GM12878 (cell line): ENCODE data around the gene TMEM175. TPM values are rescaled to one million over a fixed set of nuclear protein-coding genes. Genes with fewer than 3 reads are reported as not detected.
A peak's percentile ranks its signal among the peaks of the same experiment; 100 is the strongest.

Source experiments
- ATAC-seq: fragments of 200-7000 bp; cut with Tn5 transposase; 3 replicates; pipeline ENCODE4 v1.9.1; 2020; ENCODE audit warnings: mild to moderate bottlenecking, moderate library complexity
- BruUV-seq: library from RNA; stranded (reverse); fragments of 400-500 nt; replicated peaks from 2 replicates; lab custom pipeline; 2021; lab: Mats Ljungman, UMichigan
- CTCF ChIA-PET: fragments of 300-600 bp; sonication (Branson Sonifier 250); formaldehyde crosslinking; extraction: SDS; loops from one replicate; lab custom pipeline; 2021; ENCODE audit warnings: inconsistent platforms; lab: Yijun Ruan, JAX
- POLR2A ChIA-PET: fragments of 350-600 bp; formaldehyde crosslinking; extraction: SDS; loops from one replicate; lab custom pipeline; 2021; ENCODE audit warnings: inconsistent platforms; lab: Charles Lee
- RAD21 ChIA-PET: fragments of 300-600 bp; sonication (Branson Sonifier 250); formaldehyde crosslinking; loops from one replicate; lab custom pipeline; 2023; ENCODE audit warnings: antibody characterized with exemption; ENCODE audit not compliant: unreplicated experiment; lab: Charles Lee
- SMC1A ChIA-PET: fragments of 300-600 bp; sonication (Branson Sonifier 250); formaldehyde crosslinking; loops from one replicate; lab custom pipeline; 2023; ENCODE audit not compliant: unreplicated experiment, uncharacterized antibody; lab: Charles Lee
- DNase-seq: peaks from one replicate; pipeline ENCODE4 v3.0.0-alpha.2; 2011; ENCODE audit warnings: low read depth, low spot score
- FAIRE-seq: peaks from 3 replicates; lab custom pipeline; 2011; peaks lifted over from hg19 to GRCh38; lab: Jason Lieb, UNC
- H2AFZ ChIP-seq: 2 replicates; pipeline ENCODE4 v1.6.0; 2011; ENCODE audit warnings: low read depth, low read length, control low read depth; ENCODE audit not compliant: control insufficient read depth
- H3K27ac ChIP-seq: 2 replicates; pipeline ENCODE4 v1.5.1; 2011; ENCODE audit warnings: control low read depth; ENCODE audit not compliant: control insufficient read depth, insufficient read depth
- H3K27me3 ChIP-seq, 2 experiments: replicated peaks in 1 of 2; 2 replicates each; pipeline versions ENCODE4 v1.6.0 to v1.6.1; 2011; ENCODE audit warnings: low read length in 1 of 2; ENCODE audit not compliant: control insufficient read depth in 2 of 2, insufficient read depth in 2 of 2
- H3K36me3 ChIP-seq, 2 experiments: 2 replicates each; pipeline ENCODE4 v1.5.1; 2011; ENCODE audit warnings: low read length in 1 of 2; ENCODE audit not compliant: control insufficient read depth in 2 of 2, insufficient read depth in 2 of 2
- H3K4me1 ChIP-seq: 2 replicates; pipeline ENCODE4 v1.6.1; 2011; ENCODE audit warnings: mild to moderate bottlenecking, low read length, moderate library complexity, mixed read lengths; ENCODE audit not compliant: control insufficient read depth, insufficient read depth
- H3K4me2 ChIP-seq: 2 replicates; pipeline ENCODE4 v1.6.0; 2011; ENCODE audit warnings: control low read depth; ENCODE audit not compliant: control insufficient read depth, insufficient read depth
- H3K4me3 ChIP-seq: fragments of 200-600 bp; sonication (generic); 2 replicates; pipeline ENCODE4 v1.5.1; 2016
- H3K79me2 ChIP-seq: 2 replicates; pipeline ENCODE4 v1.6.0; 2011; ENCODE audit warnings: low read length; ENCODE audit not compliant: control insufficient read depth, insufficient read depth
- H3K9ac ChIP-seq: 2 replicates; pipeline ENCODE4 v1.8.0; 2011; ENCODE audit warnings: low read length, control low read depth, mixed read lengths; ENCODE audit not compliant: control insufficient read depth, insufficient read depth
- H3K9me3 ChIP-seq: replicated peaks from 3 replicates; pipeline ENCODE4 v1.5.1; 2011; ENCODE audit warnings: mild to moderate bottlenecking, low read length; ENCODE audit not compliant: control insufficient read depth, insufficient read depth
- H4K20me1 ChIP-seq: 2 replicates; pipeline ENCODE4 v1.6.0; 2011; ENCODE audit not compliant: control insufficient read depth, insufficient read depth
- CREM ChIP-seq: IDR thresholded peaks from 2 replicates; pipeline ENCODE4 v1.6.1; 2014; ENCODE audit warnings: antibody characterized with exemption, low read depth
- POLR2A ChIP-seq: IDR thresholded peaks from 2 replicates; pipeline ENCODE4 v1.6.1; 2011; ENCODE audit warnings: low read depth, mild to moderate bottlenecking, low read length
- ZNF217 ChIP-seq: fragments of 450-650 bp; IDR thresholded peaks from 2 replicates; pipeline ENCODE4 v1.6.1; 2017; ENCODE audit warnings: antibody characterized with exemption, mild to moderate bottlenecking
- WGBS: methylation state at CpG from one replicate; pipeline ENCODE4 v1.1.6; 2016; ENCODE audit warnings: low lambda C conversion rate; ENCODE audit not compliant: insufficient replicate concordance, insufficient coverage; ENCODE audit errors: missing lambda C conversion rate; 5-methylcytosine and 5-hydroxymethylcytosine counted together
- in situ Hi-C: fragments of 300-500 bp; cut with MboI; formaldehyde crosslinking; loops from 9 replicates; pipeline ENCODE4 v1.14.3; 2018; ENCODE audit warnings: mixed read lengths
- intact Hi-C: fragments of 100-400 bp; cut with micrococcal nuclease; formaldehyde crosslinking; loops from one replicate; pipeline ENCODE4 v1.14.2; 2022; ENCODE audit not compliant: unreplicated experiment
- polyA plus RNA-seq, 11 experiments: library from polyadenylated mRNA; depleted of rRNA in 4 of 11; unstranded in 6 of 11; stranded (reverse) in 5 of 11; fragments of >200 nt; fragmentation: Nextera tagmentation in 4 of 11; fragmentation: Illumina TruSeq in 1 of 11; extraction: Ambion mirVana in 4 of 11; extraction: Trizol in 1 of 11; gene quantifications; 1 replicate in 1 of 11; 2 replicates in 10 of 11; pipeline versions ENCODE4 v1.2.1 to v1.2.3, GENCODE V29; 2011 to 2016; ENCODE audit warnings: inconsistent platforms in 2 of 11, missing spikeins in 2 of 11, low read depth in 1 of 11
- total RNA-seq, 4 experiments: library from RNA; depleted of rRNA in 3 of 4; stranded (reverse); fragments of >200 nt in 3 of 4; fragmentation: Illumina TruSeq in 1 of 4; extraction: Trizol in 1 of 4; gene quantifications; 2 replicates each; pipeline versions ENCODE4 v1.2.1 to v1.2.3, GENCODE V29; 2013 to 2021
- TF ChIP-seq, protein P1 (sequence below): fragments of 450-650 bp; formaldehyde crosslinking; IDR thresholded peaks from 2 replicates; pipeline ENCODE4 v1.5.0; 2022; ENCODE audit warnings: mild to moderate bottlenecking, missing genetic modification characterization
- TF ChIP-seq, protein P2 (sequence below): IDR thresholded peaks from 2 replicates; pipeline ENCODE4 v1.6.1; 2011; ENCODE audit warnings: borderline replicate concordance, low read depth, mild to moderate bottlenecking, moderate library complexity, low read length; ENCODE audit not compliant: insufficient read depth, poor library complexity, severe bottlenecking

Gene TMEM175
- total and polyA plus RNA-seq, 10 of the 15 experiments (the other 5 are each of a cell fraction or from before 2014, with no cell fraction given): 0.11 to 39.5 (median 22.3) TPM

DNA sequence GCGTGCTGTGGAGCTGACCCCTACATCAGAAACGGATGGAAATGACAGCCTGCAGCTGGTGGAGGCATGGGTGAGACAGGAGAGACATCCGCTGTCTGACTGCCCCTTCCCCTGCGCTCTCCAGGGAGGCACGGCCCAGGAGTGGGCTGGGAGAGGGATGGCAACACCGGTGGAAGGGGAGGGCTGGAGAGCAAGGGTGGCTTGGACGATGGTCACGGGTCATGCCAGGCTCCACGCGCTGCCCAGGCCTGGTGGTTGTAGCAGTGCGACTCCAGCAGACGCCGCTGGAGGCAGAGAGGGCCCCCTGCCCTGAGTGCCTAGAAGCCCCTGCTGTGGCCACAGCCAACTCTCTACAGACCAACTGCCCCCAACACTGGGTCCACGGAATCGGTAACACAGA is 48.0 kb upstream of the TMEM175 start:
- Histone ChIP-seq H3K4me3 (no peak overlapping the region), H3K36me3 (peaks cover 6 to 30% of the 10 kb centered on the region in 2 experiments; a peak in 2 of 4 replicates), H3K4me2 (no peak overlapping the region), H2AFZ (no peak overlapping the region), H3K27me3 (no peaks in the 10 kb centered on the region), H3K79me2 (no peaks in the 10 kb centered on the region), H3K9ac (no peak overlapping the region), H3K4me1 (peaks cover 9% of the 10 kb centered on the region), H3K9me3 (no peaks in the 10 kb centered on the region), H3K27ac (no peak overlapping the region), H4K20me1 (no peaks in the 10 kb centered on the region)
- ChIA-PET SMC1A (no interaction called here), POLR2A (no interaction called here), RAD21 (no interaction called here), CTCF (no interaction called here)
- FAIRE-seq (no peak), ATAC-seq (no peak), DNase-seq (no peak)
- 83% methylated on average over 15 of the region's 15 CpGs for WGBS
- BruUV-seq: no TSS peak
- peak; percentile 61; the same call in 1 of the 2 replicates for TF ChIP-seq POLR2A
- TF ChIP-seq, protein P1, sequence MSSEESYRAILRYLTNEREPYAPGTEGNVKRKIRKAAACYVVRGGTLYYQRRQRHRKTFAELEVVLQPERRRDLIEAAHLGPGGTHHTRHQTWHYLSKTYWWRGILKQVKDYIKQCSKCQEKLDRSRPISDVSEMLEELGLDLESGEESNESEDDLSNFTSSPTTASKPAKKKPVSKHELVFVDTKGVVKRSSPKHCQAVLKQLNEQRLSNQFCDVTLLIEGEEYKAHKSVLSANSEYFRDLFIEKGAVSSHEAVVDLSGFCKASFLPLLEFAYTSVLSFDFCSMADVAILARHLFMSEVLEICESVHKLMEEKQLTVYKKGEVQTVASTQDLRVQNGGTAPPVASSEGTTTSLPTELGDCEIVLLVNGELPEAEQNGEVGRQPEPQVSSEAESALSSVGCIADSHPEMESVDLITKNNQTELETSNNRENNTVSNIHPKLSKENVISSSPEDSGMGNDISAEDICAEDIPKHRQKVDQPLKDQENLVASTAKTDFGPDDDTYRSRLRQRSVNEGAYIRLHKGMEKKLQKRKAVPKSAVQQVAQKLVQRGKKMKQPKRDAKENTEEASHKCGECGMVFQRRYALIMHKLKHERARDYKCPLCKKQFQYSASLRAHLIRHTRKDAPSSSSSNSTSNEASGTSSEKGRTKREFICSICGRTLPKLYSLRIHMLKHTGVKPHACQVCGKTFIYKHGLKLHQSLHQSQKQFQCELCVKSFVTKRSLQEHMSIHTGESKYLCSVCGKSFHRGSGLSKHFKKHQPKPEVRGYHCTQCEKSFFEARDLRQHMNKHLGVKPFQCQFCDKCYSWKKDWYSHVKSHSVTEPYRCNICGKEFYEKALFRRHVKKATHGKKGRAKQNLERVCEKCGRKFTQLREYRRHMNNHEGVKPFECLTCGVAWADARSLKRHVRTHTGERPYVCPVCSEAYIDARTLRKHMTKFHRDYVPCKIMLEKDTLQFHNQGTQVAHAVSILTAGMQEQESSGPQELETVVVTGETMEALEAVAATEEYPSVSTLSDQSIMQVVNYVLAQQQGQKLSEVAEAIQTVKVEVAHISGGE: no peak
- in situ Hi-C loops (no loop called here), intact Hi-C loops (no loop called here)

- ATAC-seq: no peak
- RAD21 ChIA-PET: no interaction called here
- intact Hi-C loops: no loop called here
- WGBS: 93% methylated on average over 24 of the region's 24 CpGs
- TF ChIP-seq, protein P2, sequence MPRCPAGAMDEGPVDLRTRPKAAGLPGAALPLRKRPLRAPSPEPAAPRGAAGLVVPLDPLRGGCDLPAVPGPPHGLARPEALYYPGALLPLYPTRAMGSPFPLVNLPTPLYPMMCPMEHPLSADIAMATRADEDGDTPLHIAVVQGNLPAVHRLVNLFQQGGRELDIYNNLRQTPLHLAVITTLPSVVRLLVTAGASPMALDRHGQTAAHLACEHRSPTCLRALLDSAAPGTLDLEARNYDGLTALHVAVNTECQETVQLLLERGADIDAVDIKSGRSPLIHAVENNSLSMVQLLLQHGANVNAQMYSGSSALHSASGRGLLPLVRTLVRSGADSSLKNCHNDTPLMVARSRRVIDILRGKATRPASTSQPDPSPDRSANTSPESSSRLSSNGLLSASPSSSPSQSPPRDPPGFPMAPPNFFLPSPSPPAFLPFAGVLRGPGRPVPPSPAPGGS: no peak
- TF ChIP-seq ZNF217: no peak
- TF ChIP-seq CREM: no peak
- Histone ChIP-seq H3K79me2 (no peaks in the 10 kb centered on the region), H3K27ac (no peak overlapping the region), H3K4me1 (peaks cover 3% of the 10 kb centered on the region), H3K4me3 (no peak overlapping the region), H3K4me2 (no peak overlapping the region), H4K20me1 (no peaks in the 10 kb centered on the region), H3K36me3 (peaks cover 4 to 33% of the 10 kb centered on the region in 2 experiments; a peak in 2 of 4 replicates), H3K9me3 (no peaks in the 10 kb centered on the region), H3K27me3 (no peaks in the 10 kb centered on the region), H2AFZ (no peak overlapping the region), H3K9ac (no peak overlapping the region)
- FAIRE-seq: no peak
- DNase-seq: no peak
- no TSS peak for BruUV-seq
- CTCF ChIA-PET: no interaction called here
- in situ Hi-C loops: no loop called here
- POLR2A ChIA-PET: no interaction called here
- SMC1A ChIA-PET: no interaction called here
These were observed 47.4 kb upstream of the TMEM175 start for GRCh38 chr4:884896-885295.
